HG02610 (cell line): ENCODE data around the gene WBP1.

Experiments
- ATAC-seq: cut with Tn5 transposase; IDR thresholded peaks from one replicate; pipeline ENCODE4 v1.9.1; 2021; ENCODE audit warnings: mild to moderate bottlenecking, moderate library complexity; ENCODE audit not compliant: unreplicated experiment

The WBP1 gene

DNA sequence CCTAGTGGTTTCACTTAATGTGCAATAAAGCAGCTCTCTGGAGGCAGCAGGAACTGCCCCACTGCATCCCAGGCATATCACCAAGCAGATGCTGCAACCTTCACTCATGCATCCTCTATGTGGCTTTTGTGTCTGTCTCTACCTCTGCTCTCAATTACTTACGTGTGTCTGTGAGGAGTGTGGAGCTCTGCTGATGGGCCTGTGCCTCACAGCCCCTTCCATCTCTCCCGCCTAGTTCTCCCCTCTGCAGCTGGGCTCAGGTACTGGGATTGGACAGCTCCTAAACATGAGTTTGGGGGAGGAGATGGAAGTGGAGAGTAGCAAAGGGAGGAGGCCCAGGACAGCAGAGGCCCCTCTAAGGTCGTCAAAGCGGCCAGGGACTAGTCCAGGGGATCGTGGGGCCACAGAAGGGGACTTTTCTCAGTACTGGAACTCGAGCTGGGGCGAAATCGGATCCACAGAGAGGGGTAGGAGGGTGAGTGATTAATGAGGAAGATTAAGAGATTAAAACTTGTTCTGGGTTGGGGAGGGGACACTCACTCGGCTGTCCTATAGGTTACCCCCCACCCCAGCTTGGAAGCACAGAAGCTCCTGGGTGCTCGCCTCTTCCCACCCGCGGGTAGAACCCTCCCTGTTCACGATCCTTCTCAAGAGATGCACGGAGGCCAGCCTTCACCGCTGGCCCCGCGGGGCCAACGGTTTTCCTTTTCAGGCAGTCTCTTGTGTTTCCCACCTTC is 43.3 kb downstream of the WBP1 start:
- ATAC-seq: no peak

GRCh38 chr2:74502147-74502719 is 44.0 kb downstream of the WBP1 start:
- ATAC-seq: no peak

DNA sequence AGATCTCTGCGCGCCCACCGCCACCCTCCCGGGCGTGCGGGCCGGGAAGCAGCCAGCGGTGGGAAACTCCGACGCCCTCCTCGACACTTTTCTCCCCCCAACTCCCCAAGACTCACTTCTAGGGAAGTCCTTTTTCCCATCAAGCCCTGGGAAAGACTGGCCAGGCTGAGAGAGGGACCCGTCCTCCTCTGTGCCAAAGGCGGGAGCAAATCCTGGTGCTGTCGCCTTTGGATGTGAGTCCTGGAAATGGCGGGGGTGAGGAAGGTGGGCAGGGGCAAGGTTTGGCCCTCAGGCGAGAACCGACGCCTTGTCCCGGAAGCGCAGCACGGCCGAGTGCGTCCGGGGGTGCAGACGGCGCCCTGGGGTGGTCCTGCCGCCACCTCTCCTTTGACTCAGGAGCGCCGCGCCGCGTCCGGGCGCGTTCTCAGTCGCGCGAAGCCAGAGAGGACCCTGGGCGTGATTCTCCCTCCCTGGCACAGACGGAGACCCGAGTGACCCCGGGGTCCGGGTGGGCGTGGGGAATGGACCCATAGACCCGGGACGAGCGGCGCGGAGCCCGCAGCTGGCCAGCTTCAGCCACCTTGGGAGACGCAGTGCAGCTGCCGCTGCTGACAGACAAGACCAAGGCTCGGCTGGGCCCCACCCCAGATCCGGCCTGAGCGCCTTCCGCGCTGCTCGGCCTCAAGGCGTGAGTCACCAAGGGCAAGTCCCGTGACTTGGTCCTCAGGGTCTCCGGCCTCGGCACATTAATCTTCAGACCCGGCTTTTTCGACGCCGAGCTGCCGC is 44.7 kb downstream of the WBP1 start:
- peak; percentile 40 for ATAC-seq

DNA sequence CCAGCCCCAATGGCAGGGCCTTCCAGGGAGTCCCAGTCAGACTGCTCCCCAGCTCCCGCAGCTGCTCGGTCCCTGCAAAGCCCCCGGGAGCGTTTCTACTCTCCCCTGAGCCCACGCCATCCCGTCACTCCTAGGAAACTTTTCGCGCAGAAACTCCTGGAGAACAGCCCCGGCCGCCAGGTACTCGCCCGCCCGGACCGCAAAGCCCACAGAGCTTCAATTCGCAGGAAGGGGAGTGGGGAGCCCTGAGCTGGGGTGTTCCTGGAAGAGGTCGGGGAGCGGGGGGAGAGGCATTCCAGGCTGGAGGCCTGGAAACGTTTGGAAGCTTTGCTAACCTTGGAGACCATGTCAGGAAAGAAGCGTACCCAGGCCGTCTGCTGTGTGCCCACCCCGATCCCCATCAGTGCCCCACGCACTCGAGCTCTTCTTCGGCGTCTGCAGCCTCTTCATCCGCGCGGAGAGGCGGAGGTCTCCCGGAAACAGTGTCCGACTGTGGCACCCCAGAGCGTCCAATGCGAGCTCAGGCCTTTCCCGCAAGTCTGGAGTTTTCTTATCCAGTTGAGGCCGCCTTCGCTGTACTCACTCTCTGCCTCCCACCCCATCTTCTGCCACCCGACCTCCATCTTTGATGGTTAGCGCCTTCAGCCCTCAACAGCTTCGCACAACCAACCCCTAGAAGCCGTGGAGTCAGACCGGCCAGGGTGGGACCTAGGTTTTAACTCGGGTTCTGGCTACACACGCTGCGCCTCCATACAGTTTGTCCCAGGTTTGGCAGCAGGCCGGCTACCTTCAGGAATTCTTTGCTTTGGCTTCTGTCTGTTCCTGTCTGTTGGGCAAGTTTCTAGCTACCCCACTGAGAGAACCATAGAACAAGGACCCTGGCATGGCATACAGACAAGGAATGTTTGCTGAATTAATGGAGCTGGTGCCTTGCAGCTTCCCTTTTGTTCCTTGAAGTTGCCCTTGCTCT is 45.6 kb downstream of the WBP1 start:
- ATAC-seq: no peak

- no peak for ATAC-seq
Measured at GRCh38 chr2:74504591-74504990, 46.4 kb downstream of the WBP1 start.

DNA sequence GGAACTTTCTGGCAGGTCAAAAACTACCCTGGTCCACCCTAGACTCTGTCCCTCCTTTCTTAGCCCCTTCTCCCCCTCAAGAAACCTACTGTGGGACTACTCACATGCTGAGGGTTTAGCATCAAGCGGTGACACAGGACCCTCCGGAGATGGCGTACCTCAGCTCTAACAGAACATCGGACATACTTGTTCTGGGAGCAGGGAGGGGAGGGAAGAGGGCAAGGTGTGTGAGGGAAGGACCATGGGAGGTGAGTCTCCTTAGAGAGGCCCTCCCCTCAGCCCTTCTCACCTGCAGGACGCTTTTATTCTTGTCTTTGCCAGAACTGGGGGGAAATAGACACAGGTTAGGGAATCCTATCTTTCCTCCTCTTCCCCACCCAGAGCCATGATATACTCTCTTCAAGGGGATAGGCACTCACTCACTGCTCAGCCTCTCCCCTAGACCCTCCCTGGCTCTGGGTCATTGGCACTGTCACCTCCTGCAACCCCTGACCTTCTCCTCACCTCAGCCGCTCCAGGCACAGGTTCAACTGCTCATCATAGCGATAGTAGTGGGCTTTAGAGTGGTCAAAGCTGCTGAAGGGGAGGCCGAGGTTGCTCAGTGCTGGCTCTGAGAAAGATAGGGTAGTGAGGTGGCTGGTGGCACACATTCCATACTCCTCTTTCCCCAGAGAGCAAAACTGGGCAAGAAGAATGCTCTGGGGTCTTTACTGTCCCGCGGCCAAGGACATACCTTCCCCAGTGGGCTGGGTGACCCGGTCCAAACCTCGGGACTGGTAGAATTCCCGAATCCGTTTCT is 47.4 kb downstream of the WBP1 start:
- no peak for ATAC-seq

DNA sequence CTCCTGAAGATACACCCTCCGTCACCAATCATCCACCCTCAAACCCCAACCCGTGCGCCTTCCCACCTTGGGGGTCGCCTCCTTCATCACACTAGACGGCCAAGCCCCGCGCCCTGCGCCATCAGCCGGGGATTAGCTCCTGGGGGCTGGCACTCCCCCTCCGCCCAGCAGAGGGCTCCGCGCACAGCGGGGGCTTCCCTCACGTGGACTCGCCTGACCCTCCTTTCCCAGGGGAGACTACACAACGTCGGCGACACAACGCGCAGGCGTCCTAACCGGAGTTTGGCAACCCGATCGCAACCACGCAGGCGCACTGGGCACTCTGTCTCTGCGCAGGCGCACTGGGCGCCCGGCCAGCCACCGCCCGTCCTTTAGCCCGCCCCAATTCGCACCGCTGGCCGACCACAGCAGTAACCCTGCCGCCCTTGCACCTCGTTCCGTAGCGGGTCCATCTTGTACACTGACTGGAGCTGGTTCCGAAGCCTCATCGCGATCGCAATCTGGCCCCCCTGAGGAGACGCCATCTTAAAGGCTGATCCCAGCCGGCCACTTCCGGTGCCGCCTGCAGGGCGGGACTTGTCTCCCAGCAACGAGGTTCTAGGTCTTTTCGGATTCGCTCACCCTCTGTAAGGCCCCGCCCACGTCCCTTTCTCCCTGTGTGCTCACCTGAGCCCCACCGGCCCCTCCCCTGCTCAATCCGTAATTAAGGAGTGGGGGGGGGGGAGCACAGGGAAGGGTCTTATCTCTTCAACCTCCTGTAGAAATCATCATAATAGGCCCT is 49.1 kb downstream of the WBP1 start, which contains the start of gene PCGF1:
PCGF1 (minus strand) TSS at position 551 of the 781 bp plus-strand sequence; CDS start at position 524, 27 bp downstream.
- ATAC-seq: peak; percentile 88

DNA sequence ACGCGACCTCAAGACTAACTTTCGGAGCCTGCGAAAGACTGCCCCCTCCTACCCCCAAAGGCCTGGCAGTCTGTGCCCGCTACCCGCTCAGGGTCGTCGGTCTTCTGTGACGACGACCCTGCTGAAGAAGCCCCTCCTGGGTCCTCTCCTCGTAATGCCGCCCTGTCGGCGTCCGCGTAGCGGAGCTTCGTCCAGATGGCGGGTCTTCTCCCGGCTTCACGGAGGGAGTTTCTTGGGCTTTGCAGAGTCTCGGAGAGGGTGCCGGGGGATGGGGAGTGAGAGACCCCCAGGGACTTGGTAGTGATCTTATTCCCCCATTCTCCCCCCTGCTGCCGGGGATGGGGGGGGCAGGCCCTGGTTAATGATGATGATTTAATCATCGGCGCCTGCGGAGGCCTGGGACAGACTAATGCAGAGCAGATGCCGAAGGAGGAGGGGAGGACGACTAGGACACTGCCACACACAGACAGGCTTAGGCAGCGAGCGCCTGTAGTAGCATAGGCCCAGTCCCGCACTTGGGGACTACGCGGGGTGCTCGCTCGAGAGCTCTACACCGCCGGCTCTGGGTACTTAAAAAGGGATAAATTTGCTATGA is 49.8 kb downstream of the WBP1 start:
- ATAC-seq: peak; percentile 3

GRCh38 chr2:74510272-74510671 is 52.0 kb downstream of the WBP1 start:
- no peak for ATAC-seq
